AG10803 (cell line): ENCODE data around the gene SYNGR1.

Experiments used
- DNase-seq: peaks from one replicate; pipeline ENCODE4 v3.0.0; 2010; ENCODE audit warnings: low read depth
- H3K4me3 ChIP-seq: 2 replicates; pipeline ENCODE4 v1.5.1; 2011; ENCODE audit warnings: mild to moderate bottlenecking, low read length, control low read depth
- CTCF ChIP-seq: conservative IDR thresholded peaks from 2 replicates; pipeline ENCODE4 v1.5.1; 2011; ENCODE audit warnings: mild to moderate bottlenecking, low read length, control low read depth, inconsistent platforms

SYNGR1 gene

GRCh38 chr22:39348909-39349505, 784 bp upstream of the SYNGR1 start:
- DNase-seq, result no peak
- H3K4me3 ChIP-seq, result peak overlapping the region; percentile 67
- TF ChIP-seq CTCF, result no peak

- no peak for TF ChIP-seq CTCF
- no peak for DNase-seq
- peak overlapping the region; percentile 67 for H3K4me3 ChIP-seq
Measured at GRCh38 chr22:39349506-39349966, 255 bp upstream of the SYNGR1 start.

GRCh38 chr22:39350757-39351688, 1.2 kb downstream of the SYNGR1 start:
- H3K4me3 ChIP-seq, result peak overlapping the region; percentile 66
- no peak for TF ChIP-seq CTCF
- no peak for DNase-seq

GRCh38 chr22:39351689-39352214, 2.0 kb downstream of the SYNGR1 start:
- DNase-seq, result no peak
- no peak for TF ChIP-seq CTCF
- H3K4me3 ChIP-seq, result no peak overlapping the region

- no peak for DNase-seq
- no peak for TF ChIP-seq CTCF
- no peak overlapping the region for H3K4me3 ChIP-seq
Measured at GRCh38 chr22:39352306-39352891, 2.6 kb downstream of the SYNGR1 start.

- no peak for DNase-seq
Measured at GRCh38 chr22:39353346-39353745, 3.6 kb downstream of the SYNGR1 start.

More at GRCh38 chr22:39353346-39353745, 3.6 kb downstream of the SYNGR1 start:
- H3K4me3 ChIP-seq, result no peak overlapping the region
- no peak for TF ChIP-seq CTCF
